GM12878 (cell line): ENCODE data around the gene OR2T35. TPM values are rescaled to one million over a fixed set of nuclear protein-coding genes. Genes with fewer than 3 reads are reported as not detected.

Experiments used
- ATAC-seq: fragments of 200-7000 bp; cut with Tn5 transposase; 3 replicates; pipeline ENCODE4 v1.9.1; 2020; ENCODE audit warnings: mild to moderate bottlenecking, moderate library complexity
- BruUV-seq: library from RNA; stranded (reverse); fragments of 400-500 nt; replicated peaks from 2 replicates; lab custom pipeline; 2021; lab: Mats Ljungman, UMichigan
- CTCF ChIA-PET: fragments of 300-600 bp; sonication (Branson Sonifier 250); formaldehyde crosslinking; extraction: SDS; loops from one replicate; lab custom pipeline; 2021; ENCODE audit warnings: inconsistent platforms; lab: Yijun Ruan, JAX
- POLR2A ChIA-PET: fragments of 350-600 bp; formaldehyde crosslinking; extraction: SDS; loops from one replicate; lab custom pipeline; 2021; ENCODE audit warnings: inconsistent platforms; lab: Charles Lee
- RAD21 ChIA-PET: fragments of 300-600 bp; sonication (Branson Sonifier 250); formaldehyde crosslinking; loops from one replicate; lab custom pipeline; 2023; ENCODE audit warnings: antibody characterized with exemption; ENCODE audit not compliant: unreplicated experiment; lab: Charles Lee
- SMC1A ChIA-PET: fragments of 300-600 bp; sonication (Branson Sonifier 250); formaldehyde crosslinking; loops from one replicate; lab custom pipeline; 2023; ENCODE audit not compliant: unreplicated experiment, uncharacterized antibody; lab: Charles Lee
- DNase-seq: peaks from one replicate; pipeline ENCODE4 v3.0.0-alpha.2; 2011; ENCODE audit warnings: low read depth, low spot score
- FAIRE-seq: peaks from 3 replicates; lab custom pipeline; 2011; peaks lifted over from hg19 to GRCh38; lab: Jason Lieb, UNC
- H2AFZ ChIP-seq: 2 replicates; pipeline ENCODE4 v1.6.0; 2011; ENCODE audit warnings: low read depth, low read length, control low read depth; ENCODE audit not compliant: control insufficient read depth
- H3K27ac ChIP-seq: 2 replicates; pipeline ENCODE4 v1.5.1; 2011; ENCODE audit warnings: control low read depth; ENCODE audit not compliant: control insufficient read depth, insufficient read depth
- H3K27me3 ChIP-seq, 2 experiments: replicated peaks in 1 of 2; 2 replicates each; pipeline versions ENCODE4 v1.6.0 to v1.6.1; 2011; ENCODE audit warnings: low read length in 1 of 2; ENCODE audit not compliant: control insufficient read depth in 2 of 2, insufficient read depth in 2 of 2
- H3K36me3 ChIP-seq, 2 experiments: 2 replicates each; pipeline ENCODE4 v1.5.1; 2011; ENCODE audit warnings: low read length in 1 of 2; ENCODE audit not compliant: control insufficient read depth in 2 of 2, insufficient read depth in 2 of 2
- H3K4me1 ChIP-seq: 2 replicates; pipeline ENCODE4 v1.6.1; 2011; ENCODE audit warnings: mild to moderate bottlenecking, low read length, moderate library complexity, mixed read lengths; ENCODE audit not compliant: control insufficient read depth, insufficient read depth
- H3K4me2 ChIP-seq: 2 replicates; pipeline ENCODE4 v1.6.0; 2011; ENCODE audit warnings: control low read depth; ENCODE audit not compliant: control insufficient read depth, insufficient read depth
- H3K4me3 ChIP-seq: fragments of 200-600 bp; sonication (generic); 2 replicates; pipeline ENCODE4 v1.5.1; 2016
- H3K79me2 ChIP-seq: 2 replicates; pipeline ENCODE4 v1.6.0; 2011; ENCODE audit warnings: low read length; ENCODE audit not compliant: control insufficient read depth, insufficient read depth
- H3K9ac ChIP-seq: 2 replicates; pipeline ENCODE4 v1.8.0; 2011; ENCODE audit warnings: low read length, control low read depth, mixed read lengths; ENCODE audit not compliant: control insufficient read depth, insufficient read depth
- H3K9me3 ChIP-seq: replicated peaks from 3 replicates; pipeline ENCODE4 v1.5.1; 2011; ENCODE audit warnings: mild to moderate bottlenecking, low read length; ENCODE audit not compliant: control insufficient read depth, insufficient read depth
- H4K20me1 ChIP-seq: 2 replicates; pipeline ENCODE4 v1.6.0; 2011; ENCODE audit not compliant: control insufficient read depth, insufficient read depth
- ASH2L ChIP-seq: fragments of 300-600, 200-600 bp; sonication (generic); IDR thresholded peaks from 2 replicates; pipeline ENCODE4 v1.6.1; 2017; ENCODE audit warnings: low read depth, mild to moderate bottlenecking, borderline replicate concordance
- ESRRA ChIP-seq: IDR thresholded peaks from 2 replicates; pipeline ENCODE4 v1.6.1; 2012; ENCODE audit warnings: mild to moderate bottlenecking, low read length, improper control_type of control experiment
- MEF2A ChIP-seq: IDR thresholded peaks from 2 replicates; pipeline ENCODE4 v1.6.1; 2011; ENCODE audit warnings: low read depth, mild to moderate bottlenecking, low read length, moderate library complexity; ENCODE audit not compliant: insufficient read depth
- MEF2B ChIP-seq: fragments of 450-650 bp; IDR thresholded peaks from 2 replicates; pipeline ENCODE4 v1.6.1; 2018; ENCODE audit warnings: mild to moderate bottlenecking, moderate library complexity; ENCODE audit not compliant: partially characterized antibody, poor library complexity, severe bottlenecking
- NR2C1 ChIP-seq: fragments of 450-650 bp; IDR thresholded peaks from 2 replicates; pipeline ENCODE4 v1.6.1; 2017; ENCODE audit warnings: antibody characterized with exemption, mild to moderate bottlenecking, moderate library complexity
- POLR2AphosphoS5 ChIP-seq: IDR thresholded peaks from 2 replicates; pipeline ENCODE4 v1.6.1; 2011; ENCODE audit warnings: mild to moderate bottlenecking, low read length, inconsistent platforms
- SREBF1 ChIP-seq: IDR thresholded peaks from 2 replicates; pipeline ENCODE4 v1.6.1; 2012; ENCODE audit warnings: mild to moderate bottlenecking, low read length
- WGBS: methylation state at CpG from one replicate; pipeline ENCODE4 v1.1.6; 2016; ENCODE audit warnings: low lambda C conversion rate; ENCODE audit not compliant: insufficient replicate concordance, insufficient coverage; ENCODE audit errors: missing lambda C conversion rate; 5-methylcytosine and 5-hydroxymethylcytosine counted together
- in situ Hi-C: fragments of 300-500 bp; cut with MboI; formaldehyde crosslinking; loops from 9 replicates; pipeline ENCODE4 v1.14.3; 2018; ENCODE audit warnings: mixed read lengths
- intact Hi-C: fragments of 100-400 bp; cut with micrococcal nuclease; formaldehyde crosslinking; loops from one replicate; pipeline ENCODE4 v1.14.2; 2022; ENCODE audit not compliant: unreplicated experiment
- polyA plus RNA-seq, 11 experiments: library from polyadenylated mRNA; depleted of rRNA in 4 of 11; unstranded in 6 of 11; stranded (reverse) in 5 of 11; fragments of >200 nt; fragmentation: Nextera tagmentation in 4 of 11; fragmentation: Illumina TruSeq in 1 of 11; extraction: Ambion mirVana in 4 of 11; extraction: Trizol in 1 of 11; gene quantifications; 1 replicate in 1 of 11; 2 replicates in 10 of 11; pipeline versions ENCODE4 v1.2.1 to v1.2.3, GENCODE V29; 2011 to 2016; ENCODE audit warnings: inconsistent platforms in 2 of 11, missing spikeins in 2 of 11, low read depth in 1 of 11
- total RNA-seq, 4 experiments: library from RNA; depleted of rRNA in 3 of 4; stranded (reverse); fragments of >200 nt in 3 of 4; fragmentation: Illumina TruSeq in 1 of 4; extraction: Trizol in 1 of 4; gene quantifications; 2 replicates each; pipeline versions ENCODE4 v1.2.1 to v1.2.3, GENCODE V29; 2013 to 2021
- TF ChIP-seq, protein P1 (sequence below): fragments of 450-650 bp; IDR thresholded peaks from 2 replicates; pipeline ENCODE4 v1.6.1; 2016; ENCODE audit warnings: mild to moderate bottlenecking

The OR2T35 gene
- total and polyA plus RNA-seq, 10 of the 15 experiments (the other 5 are each of a cell fraction or from before 2014, with no cell fraction given): 0.03 to 0.89 (median 0.38) TPM; not detected in 2

- in situ Hi-C loops: no loop called here
- no peak for TF ChIP-seq POLR2AphosphoS5
- TF ChIP-seq, all 136 proteins: peak for 0
- Histone ChIP-seq H3K4me1 (no peaks in the 10 kb centered on the region), H3K4me3 (no peak overlapping the region), H3K27me3 (no peaks in the 10 kb centered on the region), H4K20me1 (no peaks in the 10 kb centered on the region), H3K9me3 (no peaks in the 10 kb centered on the region), H3K27ac (no peak overlapping the region), H3K4me2 (no peak overlapping the region), H3K79me2 (no peaks in the 10 kb centered on the region), H3K36me3 (no peaks in the 10 kb centered on the region), H2AFZ (no peak overlapping the region), H3K9ac (no peak overlapping the region)
- SMC1A ChIA-PET: no interaction called here
- CTCF ChIA-PET: no interaction called here
- POLR2A ChIA-PET: no interaction called here
- no TSS peak for BruUV-seq
- DNase-seq: no peak
- intact Hi-C loops: no loop called here
- no peak for FAIRE-seq
- RAD21 ChIA-PET: no interaction called here
- no CpG with 5 or more reads among the region's 9 CpGs for WGBS
- ATAC-seq: no peak
Measured at GRCh38 chr1:248627971-248628844, 16.9 kb downstream of the OR2T35 start.

GRCh38 chr1:248625971-248626370, 19.1 kb downstream of the OR2T35 start:
- SMC1A ChIA-PET: no interaction called here
- Histone ChIP-seq H4K20me1 (no peaks in the 10 kb centered on the region), H3K4me2 (no peak overlapping the region), H3K27ac (no peak overlapping the region), H3K9me3 (no peaks in the 10 kb centered on the region), H2AFZ (no peak overlapping the region)
- in situ Hi-C loops: no loop called here
- RAD21 ChIA-PET: no interaction called here
- BruUV-seq: no TSS peak
- CTCF ChIA-PET: no interaction called here
- no CpG with 5 or more reads among the region's 5 CpGs for WGBS
- no peak for DNase-seq
- TF ChIP-seq ESRRA (no peak), MEF2A (no peak), ASH2L (no peak), MEF2B (no peak), NR2C1 (no peak), SREBF1 (no peak)
- TF ChIP-seq, protein P1, sequence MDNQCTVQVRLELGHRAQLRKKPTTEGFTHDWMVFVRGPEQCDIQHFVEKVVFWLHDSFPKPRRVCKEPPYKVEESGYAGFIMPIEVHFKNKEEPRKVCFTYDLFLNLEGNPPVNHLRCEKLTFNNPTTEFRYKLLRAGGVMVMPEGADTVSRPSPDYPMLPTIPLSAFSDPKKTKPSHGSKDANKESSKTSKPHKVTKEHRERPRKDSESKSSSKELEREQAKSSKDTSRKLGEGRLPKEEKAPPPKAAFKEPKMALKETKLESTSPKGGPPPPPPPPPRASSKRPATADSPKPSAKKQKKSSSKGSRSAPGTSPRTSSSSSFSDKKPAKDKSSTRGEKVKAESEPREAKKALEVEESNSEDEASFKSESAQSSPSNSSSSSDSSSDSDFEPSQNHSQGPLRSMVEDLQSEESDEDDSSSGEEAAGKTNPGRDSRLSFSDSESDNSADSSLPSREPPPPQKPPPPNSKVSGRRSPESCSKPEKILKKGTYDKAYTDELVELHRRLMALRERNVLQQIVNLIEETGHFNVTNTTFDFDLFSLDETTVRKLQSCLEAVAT: no peak
- TF ChIP-seq, all 136 proteins: peak for 0
- H3K36me3 ChIP-seq: no peaks in the 10 kb centered on the region
- POLR2A ChIA-PET: no interaction called here
- no peak overlapping the region for H3K9ac ChIP-seq
- FAIRE-seq (no peak), ATAC-seq (no peak)
- intact Hi-C loops: no loop called here
- no peak overlapping the region for H3K4me3 ChIP-seq
- H3K27me3 ChIP-seq: no peaks in the 10 kb centered on the region
- no peaks in the 10 kb centered on the region for H3K79me2 ChIP-seq
- no peaks in the 10 kb centered on the region for H3K4me1 ChIP-seq
